ENCODE data around the gene DCTD.

The DCTD gene

GRCh38 chr4:182855312-182855711 lies 61.9 kb downstream of the DCTD start:
- TF ChIP-seq, protein P1, sequence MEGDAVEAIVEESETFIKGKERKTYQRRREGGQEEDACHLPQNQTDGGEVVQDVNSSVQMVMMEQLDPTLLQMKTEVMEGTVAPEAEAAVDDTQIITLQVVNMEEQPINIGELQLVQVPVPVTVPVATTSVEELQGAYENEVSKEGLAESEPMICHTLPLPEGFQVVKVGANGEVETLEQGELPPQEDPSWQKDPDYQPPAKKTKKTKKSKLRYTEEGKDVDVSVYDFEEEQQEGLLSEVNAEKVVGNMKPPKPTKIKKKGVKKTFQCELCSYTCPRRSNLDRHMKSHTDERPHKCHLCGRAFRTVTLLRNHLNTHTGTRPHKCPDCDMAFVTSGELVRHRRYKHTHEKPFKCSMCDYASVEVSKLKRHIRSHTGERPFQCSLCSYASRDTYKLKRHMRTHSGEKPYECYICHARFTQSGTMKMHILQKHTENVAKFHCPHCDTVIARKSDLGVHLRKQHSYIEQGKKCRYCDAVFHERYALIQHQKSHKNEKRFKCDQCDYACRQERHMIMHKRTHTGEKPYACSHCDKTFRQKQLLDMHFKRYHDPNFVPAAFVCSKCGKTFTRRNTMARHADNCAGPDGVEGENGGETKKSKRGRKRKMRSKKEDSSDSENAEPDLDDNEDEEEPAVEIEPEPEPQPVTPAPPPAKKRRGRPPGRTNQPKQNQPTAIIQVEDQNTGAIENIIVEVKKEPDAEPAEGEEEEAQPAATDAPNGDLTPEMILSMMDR (IDR thresholded peaks at IDR 0.05; ENCODE audit: insufficient read depth, missing control alignments) = no peak
- FAIRE-seq (no peak), DNase-seq (ENCODE audit: insufficient read length, low spot score) (no peak)

- no peak for DNase-seq (ENCODE audit: insufficient read length, low spot score)
- TF ChIP-seq, protein P1 (IDR thresholded peaks at IDR 0.05; ENCODE audit: insufficient read depth, missing control alignments) = no peak
- FAIRE-seq = no peak
Observed at GRCh38 chr4:182854466-182854865, 62.7 kb downstream of the DCTD start.

GRCh38 chr4:182853731-182854330 lies 63.4 kb downstream of the DCTD start:
- TF ChIP-seq, protein P1 (IDR thresholded peaks at IDR 0.05; ENCODE audit: insufficient read depth, missing control alignments) = no peak
- FAIRE-seq (no peak), DNase-seq (ENCODE audit: insufficient read length, low spot score) (no peak)

- TF ChIP-seq, protein P1 (IDR thresholded peaks at IDR 0.05; ENCODE audit: insufficient read depth, missing control alignments) = no peak
- FAIRE-seq = no peak
Observed at GRCh38 chr4:182848685-182849084, 68.5 kb downstream of the DCTD start.

GRCh38 chr4:182847576-182848450 lies 69.4 kb downstream of the DCTD start:
- FAIRE-seq (no peak), DNase-seq (ENCODE audit: insufficient read length, low spot score) (no peak)
- TF ChIP-seq, protein P1 (IDR thresholded peaks at IDR 0.05; ENCODE audit: insufficient read depth, missing control alignments) = no peak

More at GRCh38 chr4:182848685-182849084, 68.5 kb downstream of the DCTD start:
- DNase-seq (ENCODE audit: insufficient read length, low spot score) = no peak

DNA sequence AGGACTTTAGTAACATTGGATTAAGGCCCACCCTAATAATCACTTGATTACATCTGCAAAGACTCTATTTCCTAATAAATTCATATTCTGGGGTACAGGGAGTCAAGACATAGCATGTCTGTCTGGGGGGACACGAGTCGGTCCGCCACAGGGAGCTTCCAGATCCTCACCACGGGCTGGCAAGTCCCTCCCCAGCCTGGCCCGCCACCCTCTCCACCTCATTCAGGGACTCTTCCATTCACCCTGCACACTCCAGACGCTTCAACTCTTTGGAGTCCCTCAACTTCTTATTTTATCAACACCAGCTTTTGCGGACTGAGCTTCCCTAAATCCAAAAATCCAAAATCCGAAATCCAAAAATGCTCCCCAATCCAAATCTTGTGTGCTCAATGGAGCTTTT lies 71.2 kb downstream of the DCTD start:
- TF ChIP-seq, protein P1 (IDR thresholded peaks at IDR 0.05; ENCODE audit: insufficient read depth, missing control alignments) = no peak
- FAIRE-seq = no peak
- DNase-seq (ENCODE audit: insufficient read length, low spot score) = no peak

DNA sequence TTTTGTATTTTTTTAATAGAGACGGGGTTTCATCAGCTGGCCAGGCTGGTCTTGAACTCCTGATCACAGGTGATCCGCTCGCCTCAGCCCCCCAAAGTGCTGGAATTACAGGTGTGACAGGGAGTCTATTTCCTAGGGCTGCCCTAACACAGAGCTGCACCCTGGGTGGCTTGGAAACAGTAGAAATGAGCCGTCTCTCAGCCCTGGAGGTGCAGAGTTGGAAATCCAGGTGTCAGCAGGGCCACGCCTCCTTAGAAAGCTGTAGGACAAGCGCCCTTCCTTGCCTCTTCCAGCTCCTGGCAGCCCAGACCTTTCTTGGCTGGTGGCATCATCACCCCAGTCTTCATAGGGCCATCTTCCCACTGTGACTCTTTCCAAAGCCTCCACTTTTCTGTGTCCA lies 71.6 kb downstream of the DCTD start:
- TF ChIP-seq, protein P1 (IDR thresholded peaks at IDR 0.05; ENCODE audit: insufficient read depth, missing control alignments) = no peak
- FAIRE-seq (no peak), DNase-seq (ENCODE audit: insufficient read length, low spot score) (no peak)
